Liver (tissue), 9 donors: Measurements from ENCODE around the gene TTC4. TPM values are rescaled to one million over a fixed set of nuclear protein-coding genes. Genes with fewer than 3 reads are reported as not detected.

Experiments
- DNase-seq: peaks from one replicate; pipeline ENCODE4 v3.0.0-alpha.2; 2017; ENCODE audit warnings: low spot score
- H3K27ac ChIP-seq, 2 donors: one replicate each; pipeline ENCODE4 v1.7.0; 2013; ENCODE audit warnings: inconsistent platforms in 2 of 2, low read length in 2 of 2, control low read depth in 1 of 2, low read depth in 1 of 2, mild to moderate bottlenecking in 1 of 2
- H3K27me3 ChIP-seq, 4 donors: one replicate each; pipeline versions ENCODE4 v1.6.1 to v1.7.0; 2013; ENCODE audit warnings: low read length in 3 of 4, inconsistent platforms in 1 of 4, mild to moderate bottlenecking in 1 of 4, moderate library complexity in 1 of 4; ENCODE audit not compliant: control insufficient read depth in 4 of 4, insufficient read depth in 4 of 4
- H3K36me3 ChIP-seq, 4 donors: one replicate each; pipeline versions ENCODE4 v1.6.1 to v1.7.0; 2013; ENCODE audit warnings: low read length in 3 of 4, mild to moderate bottlenecking in 3 of 4, low read depth in 1 of 4, moderate library complexity in 1 of 4; ENCODE audit not compliant: control insufficient read depth in 4 of 4, insufficient read depth in 3 of 4
- H3K4me1 ChIP-seq, 4 donors: one replicate each; pipeline versions ENCODE4 v1.6.1 to v1.7.0; 2013; ENCODE audit warnings: low read length in 3 of 4, mild to moderate bottlenecking in 3 of 4, moderate library complexity in 1 of 4; ENCODE audit not compliant: control insufficient read depth in 4 of 4, insufficient read depth in 4 of 4
- H3K4me3 ChIP-seq, 3 donors: one replicate each; pipeline versions ENCODE4 v1.6.1 to v1.7.0; 2013; ENCODE audit warnings: low read length in 3 of 3, control low read depth in 1 of 3, low read depth in 1 of 3, mild to moderate bottlenecking in 1 of 3
- H3K9ac ChIP-seq, 2 donors: one replicate each; pipeline ENCODE4 v1.7.0; 2013; ENCODE audit warnings: low read length in 2 of 2, mild to moderate bottlenecking in 2 of 2, moderate library complexity in 2 of 2, control low read depth in 1 of 2, low read depth in 1 of 2
- H3K9me3 ChIP-seq, 4 donors: one replicate each; pipeline versions ENCODE4 v1.6.1 to v1.7.0; 2013; ENCODE audit warnings: low read length in 3 of 4; ENCODE audit not compliant: control insufficient read depth in 4 of 4
- ATF3 ChIP-seq: IDR thresholded peaks from 2 replicates; pipeline ENCODE4 v1.6.1; 2016; ENCODE audit warnings: antibody characterized with exemption
- CTCF ChIP-seq: fragments of 150-350 bp; IDR thresholded peaks from 2 replicates; pipeline ENCODE4 v1.5.1; 2017; ENCODE audit warnings: improper control_type of control experiment, low read depth, low read length; ENCODE audit not compliant: missing input control
- EGR1 ChIP-seq, 2 donors: IDR thresholded peaks; 2 replicates each; pipeline ENCODE4 v1.6.1; 2016 to 2018; ENCODE audit warnings: antibody characterized with exemption in 2 of 2, low read depth in 2 of 2
- FOXA1 ChIP-seq: IDR thresholded peaks from 2 replicates; pipeline ENCODE4 v1.6.1; 2016; ENCODE audit warnings: antibody characterized with exemption
- FOXA2 ChIP-seq: IDR thresholded peaks from 2 replicates; pipeline ENCODE4 v1.6.1; 2016; ENCODE audit warnings: antibody characterized with exemption
- GABPA ChIP-seq, 2 donors: IDR thresholded peaks in 1 of 2; conservative IDR thresholded peaks in 1 of 2; 2 replicates each; pipeline ENCODE4 v1.6.1; 2016; ENCODE audit warnings: antibody characterized with exemption in 2 of 2, mild to moderate bottlenecking in 1 of 2, moderate library complexity in 1 of 2
- HNF4G ChIP-seq: IDR thresholded peaks from 2 replicates; pipeline ENCODE4 v1.6.1; 2016; ENCODE audit warnings: antibody characterized with exemption
- JUND ChIP-seq, 2 donors: IDR thresholded peaks; 2 replicates each; pipeline ENCODE4 v1.6.1; 2016; ENCODE audit warnings: antibody characterized with exemption in 2 of 2
- MAX ChIP-seq: IDR thresholded peaks from 2 replicates; pipeline ENCODE4 v1.6.1; 2016; ENCODE audit warnings: antibody characterized with exemption
- NR2F2 ChIP-seq: IDR thresholded peaks from 2 replicates; pipeline ENCODE4 v1.6.1; 2016; ENCODE audit warnings: antibody characterized with exemption
- RAD21 ChIP-seq, 2 donors: IDR thresholded peaks; 2 replicates each; pipeline ENCODE4 v1.6.1; 2016; ENCODE audit warnings: antibody characterized with exemption in 2 of 2, mild to moderate bottlenecking in 2 of 2
- REST ChIP-seq: IDR thresholded peaks from 2 replicates; pipeline ENCODE4 v1.6.1; 2016; ENCODE audit warnings: antibody characterized with exemption, mild to moderate bottlenecking
- RXRA ChIP-seq, 2 donors: IDR thresholded peaks; 2 replicates each; pipeline ENCODE4 v1.6.1; 2017 to 2018; ENCODE audit warnings: antibody characterized with exemption in 2 of 2, mild to moderate bottlenecking in 1 of 2
- SP1 ChIP-seq: IDR thresholded peaks from 2 replicates; pipeline ENCODE4 v1.6.1; 2018; ENCODE audit warnings: antibody characterized with exemption, mild to moderate bottlenecking
- TAF1 ChIP-seq: conservative IDR thresholded peaks from 2 replicates; pipeline ENCODE4 v1.6.1; 2016; ENCODE audit warnings: antibody characterized with exemption, mild to moderate bottlenecking
- ZBTB33 ChIP-seq: IDR thresholded peaks from 2 replicates; pipeline ENCODE4 v1.6.1; 2016; ENCODE audit warnings: antibody characterized with exemption
- WGBS: extraction: QIAGEN DNeasy Blood & Tissue Kit; methylation state at CpG from one replicate; pipeline ENCODE4 v1.1.7; 2013; 5-methylcytosine and 5-hydroxymethylcytosine counted together
- polyA plus RNA-seq, 2 donors: library from polyadenylated mRNA; stranded (reverse) in 1 of 2; unstranded in 1 of 2; fragments of 200-250 nt in 1 of 2; fragments of >200 nt in 1 of 2; fragmentation: Nextera tagmentation in 1 of 2; extraction: Ambion mirVana in 1 of 2; gene quantifications; one replicate each; pipeline versions ENCODE4 v1.2.1 to v1.2.3, GENCODE V29; 2013 to 2015
- total RNA-seq, 2 donors: library from RNA; depleted of rRNA; stranded (reverse); fragments of >200 nt; gene quantifications; one replicate each; pipeline ENCODE4 v1.2.3, GENCODE V29; 2014
- donor health status: healthy.
- donor health status: healthy.
- donor health status: healthy.
- donor health status: healthy.
- donor health status: healthy.

Gene TTC4
- total and polyA plus RNA-seq, 4 donors = 6.9 to 10.9 (median 8.1) TPM

GRCh38 chr1:54757833-54758232, 42.2 kb downstream of the TTC4 start:
- WGBS = 98% methylated on average over 9 of the region's 9 CpGs
- no peak for DNase-seq

GRCh38 chr1:54758678-54759348, 43.2 kb downstream of the TTC4 start:
- no peaks in the 10 kb centered on the region for H3K27me3 ChIP-seq
- WGBS = 96% methylated on average over 20 of the region's 20 CpGs
- DNase-seq = no peak
- no peak overlapping the region for H3K27ac ChIP-seq
- H3K9me3 ChIP-seq = no peaks in the 10 kb centered on the region
- H3K4me1 ChIP-seq = peaks cover 0 to 5% (median 5%) of the 10 kb centered on the region in 4 donors
- H3K36me3 ChIP-seq = peaks cover 0 to 18% (median 6%) of the 10 kb centered on the region in 4 donors
- no peak overlapping the region for H3K9ac ChIP-seq
- no peak overlapping the region for H3K4me3 ChIP-seq
- no peak for TF ChIP-seq RXRA (IDR thresholded peaks at IDR 0.05)
- TF ChIP-seq HNF4G = no peak
- no peak for TF ChIP-seq MAX
- no peak for TF ChIP-seq ATF3
- TF ChIP-seq TAF1 = no peak
- TF ChIP-seq EGR1 (IDR thresholded peaks at IDR 0.05; ENCODE audit: low read depth in 2 of 2) = no peak
- TF ChIP-seq SP1 = no peak
- no peak for TF ChIP-seq REST
- no peak for TF ChIP-seq NR2F2
- TF ChIP-seq JUND (IDR thresholded peaks at IDR 0.05) = no peak

More at GRCh38 chr1:54757833-54758232, 42.2 kb downstream of the TTC4 start:
- Histone ChIP-seq H3K27ac (no peak overlapping the region), H3K4me3 (no peak overlapping the region), H3K9me3 (no peaks in the 10 kb centered on the region), H3K9ac (no peak overlapping the region), H3K27me3 (no peaks in the 10 kb centered on the region), H3K4me1 (no peaks in the 10 kb centered on the region), H3K36me3 (peaks cover 0 to 18% (median 6%) of the 10 kb centered on the region in 4 donors)
- TF ChIP-seq ATF3 (no peak), EGR1 (IDR thresholded peaks at IDR 0.05; ENCODE audit: low read depth in 2 of 2) (no peak), JUND (IDR thresholded peaks at IDR 0.05) (no peak), FOXA1 (no peak), FOXA2 (no peak), CTCF (no peak), MAX (no peak), RAD21 (IDR thresholded peaks at IDR 0.05) (no peak), SP1 (no peak), GABPA (IDR thresholded peaks at IDR 0.05 in 1 of 2, conservative IDR thresholded peaks at IDR 0.05 in 1 of 2) (no peak), HNF4G (no peak), ZBTB33 (no peak)
